Measurements from ENCODE around the gene ARHGAP40.

ARHGAP40 gene

DNA sequence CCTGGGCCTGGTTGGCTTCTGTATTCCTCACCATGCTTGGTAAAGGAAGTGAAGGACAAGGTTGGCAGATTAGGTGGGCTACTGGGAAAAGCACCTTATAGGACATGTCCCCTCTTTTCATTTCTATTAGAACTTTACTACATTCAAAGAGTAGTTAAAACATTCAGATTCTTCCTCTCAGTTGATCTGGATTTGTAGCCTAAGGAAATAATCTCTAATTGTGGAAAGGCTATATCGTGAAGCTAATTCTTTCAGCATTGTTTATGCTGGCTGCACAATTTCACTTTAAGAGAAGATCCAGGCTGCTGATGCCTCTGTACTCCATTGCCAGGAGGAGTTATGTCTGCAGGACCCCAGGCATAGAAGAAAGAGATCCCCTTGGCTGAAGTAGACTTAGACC, 58.8 kb downstream of the ARHGAP40 start:
- TF ChIP-seq MYC (IDR thresholded peaks at IDR 0.05; ENCODE audit: low read depth, low read length) (no peak), POLR2A (IDR thresholded peaks at IDR 0.05; ENCODE audit: extremely low read depth, insufficient read length) (no peak)
- TF ChIP-seq, protein P1, sequence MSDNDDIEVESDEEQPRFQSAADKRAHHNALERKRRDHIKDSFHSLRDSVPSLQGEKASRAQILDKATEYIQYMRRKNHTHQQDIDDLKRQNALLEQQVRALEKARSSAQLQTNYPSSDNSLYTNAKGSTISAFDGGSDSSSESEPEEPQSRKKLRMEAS (IDR thresholded peaks at IDR 0.05; ENCODE audit: low read depth, low read length): no peak
- TF ChIP-seq, protein P2, sequence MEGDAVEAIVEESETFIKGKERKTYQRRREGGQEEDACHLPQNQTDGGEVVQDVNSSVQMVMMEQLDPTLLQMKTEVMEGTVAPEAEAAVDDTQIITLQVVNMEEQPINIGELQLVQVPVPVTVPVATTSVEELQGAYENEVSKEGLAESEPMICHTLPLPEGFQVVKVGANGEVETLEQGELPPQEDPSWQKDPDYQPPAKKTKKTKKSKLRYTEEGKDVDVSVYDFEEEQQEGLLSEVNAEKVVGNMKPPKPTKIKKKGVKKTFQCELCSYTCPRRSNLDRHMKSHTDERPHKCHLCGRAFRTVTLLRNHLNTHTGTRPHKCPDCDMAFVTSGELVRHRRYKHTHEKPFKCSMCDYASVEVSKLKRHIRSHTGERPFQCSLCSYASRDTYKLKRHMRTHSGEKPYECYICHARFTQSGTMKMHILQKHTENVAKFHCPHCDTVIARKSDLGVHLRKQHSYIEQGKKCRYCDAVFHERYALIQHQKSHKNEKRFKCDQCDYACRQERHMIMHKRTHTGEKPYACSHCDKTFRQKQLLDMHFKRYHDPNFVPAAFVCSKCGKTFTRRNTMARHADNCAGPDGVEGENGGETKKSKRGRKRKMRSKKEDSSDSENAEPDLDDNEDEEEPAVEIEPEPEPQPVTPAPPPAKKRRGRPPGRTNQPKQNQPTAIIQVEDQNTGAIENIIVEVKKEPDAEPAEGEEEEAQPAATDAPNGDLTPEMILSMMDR (IDR thresholded peaks at IDR 0.05; ENCODE audit: low read depth, low read length): no peak
- no peak overlapping the region for H3K4me3 ChIP-seq (ENCODE audit: low read depth, low read length)
- no peak for DNase-seq (ENCODE audit: low read depth)

DNA sequence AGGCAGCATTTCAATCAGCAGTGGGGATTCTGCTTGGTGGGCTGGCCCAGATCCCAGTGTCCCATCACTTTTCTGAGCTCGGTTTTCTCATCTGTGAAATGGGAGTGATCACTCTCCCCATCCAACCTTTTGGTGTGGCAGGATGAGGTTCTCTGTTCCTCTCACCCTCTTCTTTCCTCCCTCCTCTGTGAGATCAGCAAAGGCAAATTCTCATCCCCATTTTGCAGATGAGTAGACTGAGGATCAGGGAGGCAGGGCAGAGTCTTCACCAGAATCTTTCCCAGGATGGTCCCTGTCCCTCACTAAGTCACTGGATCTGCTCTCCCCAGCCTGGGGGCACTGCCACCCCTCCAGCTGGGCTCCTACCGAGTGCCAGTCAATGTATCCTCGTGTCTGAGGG, 62.1 kb downstream of the ARHGAP40 start:
- H3K4me3 ChIP-seq (ENCODE audit: low read depth, low read length): no peak overlapping the region
- TF ChIP-seq POLR2A (IDR thresholded peaks at IDR 0.05; ENCODE audit: extremely low read depth, insufficient read length) (no peak), MYC (IDR thresholded peaks at IDR 0.05; ENCODE audit: low read depth, low read length) (no peak)
- TF ChIP-seq, protein P1 (IDR thresholded peaks at IDR 0.05; ENCODE audit: low read depth, low read length): no peak
- TF ChIP-seq, protein P2 (IDR thresholded peaks at IDR 0.05; ENCODE audit: low read depth, low read length): no peak
- DNase-seq (ENCODE audit: low read depth): no peak

DNA sequence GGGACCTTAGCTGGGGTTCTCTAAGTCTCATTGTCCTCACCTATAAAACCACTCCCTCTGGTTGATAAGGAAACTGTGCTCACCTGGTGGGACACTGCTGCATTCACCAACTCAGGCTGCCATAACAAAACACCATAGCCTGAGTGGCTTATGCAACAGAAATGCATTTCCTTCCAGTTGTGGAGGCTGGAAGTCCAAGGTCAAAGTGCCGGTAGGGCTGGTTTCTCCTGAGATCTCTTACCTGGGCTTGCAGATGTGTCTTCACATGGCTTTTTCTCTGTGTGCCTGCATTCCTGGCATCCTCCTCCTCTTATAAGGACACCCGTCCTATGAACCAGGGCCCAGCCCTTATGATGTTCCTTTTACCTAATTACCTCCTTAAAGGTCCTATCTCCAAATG, 62.7 kb downstream of the ARHGAP40 start:
- DNase-seq (ENCODE audit: low read depth): no peak
- TF ChIP-seq, protein P2 (IDR thresholded peaks at IDR 0.05; ENCODE audit: low read depth, low read length): no peak
- TF ChIP-seq POLR2A (IDR thresholded peaks at IDR 0.05; ENCODE audit: extremely low read depth, insufficient read length) (no peak), MYC (IDR thresholded peaks at IDR 0.05; ENCODE audit: low read depth, low read length) (no peak)
- TF ChIP-seq, protein P1 (IDR thresholded peaks at IDR 0.05; ENCODE audit: low read depth, low read length): no peak
- no peak overlapping the region for H3K4me3 ChIP-seq (ENCODE audit: low read depth, low read length)

DNA sequence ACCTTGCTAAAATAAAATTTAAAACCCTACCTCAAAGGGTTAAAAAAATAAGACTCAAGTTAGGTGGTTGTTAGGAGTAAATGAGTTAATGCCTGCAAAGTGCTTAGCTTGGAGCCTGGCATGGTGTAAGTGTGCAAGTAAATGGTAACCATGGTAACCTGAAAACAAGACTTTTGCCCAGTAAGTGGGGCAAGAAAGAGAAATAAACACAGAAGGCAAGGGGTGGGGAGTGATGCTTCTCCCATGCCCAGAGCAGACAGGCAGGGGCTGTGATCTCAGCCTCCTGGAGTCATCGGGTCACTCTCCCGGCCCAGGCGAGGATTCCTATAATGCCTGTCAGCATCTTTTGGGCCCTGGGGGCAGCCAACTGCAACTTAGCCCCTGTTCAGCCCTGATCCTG, 63.5 kb downstream of the ARHGAP40 start:
- DNase-seq (ENCODE audit: low read depth): no peak
- TF ChIP-seq, protein P1 (IDR thresholded peaks at IDR 0.05; ENCODE audit: low read depth, low read length): no peak
- TF ChIP-seq POLR2A (IDR thresholded peaks at IDR 0.05; ENCODE audit: extremely low read depth, insufficient read length): no peak
- TF ChIP-seq, protein P2 (IDR thresholded peaks at IDR 0.05; ENCODE audit: low read depth, low read length): no peak
- no peak overlapping the region for H3K4me3 ChIP-seq (ENCODE audit: low read depth, low read length)

DNA sequence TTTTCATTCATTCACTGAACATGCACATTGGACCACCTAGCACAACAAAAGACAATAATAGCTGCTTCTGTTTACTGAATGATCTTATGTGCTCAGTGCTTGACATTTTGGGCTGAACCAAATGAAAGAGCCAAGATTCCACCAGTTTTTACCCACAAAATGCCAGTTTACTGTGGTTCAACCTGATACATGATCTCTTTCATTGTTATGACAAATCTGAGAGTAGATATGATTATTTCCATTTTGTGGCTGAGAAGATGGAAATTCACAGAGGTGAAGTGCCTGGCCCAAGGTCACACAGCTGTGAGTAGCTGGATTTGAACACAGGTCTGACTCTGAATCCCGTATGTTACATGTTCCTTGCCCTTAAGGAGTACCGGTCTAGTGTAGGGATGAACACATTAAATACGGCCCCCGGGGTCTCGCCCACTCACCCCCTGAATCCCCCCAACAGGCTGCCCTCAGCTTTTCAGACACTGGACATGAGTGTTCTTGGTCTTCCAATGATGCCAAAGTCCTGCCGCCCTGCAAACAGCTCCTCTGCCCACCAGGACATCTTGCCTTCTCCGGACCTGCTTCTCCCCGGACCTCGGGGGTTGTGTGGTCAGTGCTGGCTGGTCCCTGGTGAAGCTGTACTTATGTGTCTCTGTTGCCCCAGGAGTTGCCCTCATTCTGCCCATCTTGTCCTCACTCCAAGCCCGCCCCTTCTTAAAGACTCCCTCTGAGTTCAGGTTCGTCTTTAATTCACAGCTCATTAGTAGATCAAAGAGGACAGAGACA, 64.1 kb downstream of the ARHGAP40 start:
- DNase-seq (ENCODE audit: low read depth): no peak
- TF ChIP-seq, protein P1 (IDR thresholded peaks at IDR 0.05; ENCODE audit: low read depth, low read length): no peak
- TF ChIP-seq, protein P2 (IDR thresholded peaks at IDR 0.05; ENCODE audit: low read depth, low read length): no peak
- TF ChIP-seq MYC (IDR thresholded peaks at IDR 0.05; ENCODE audit: low read depth, low read length): no peak
- no peak for TF ChIP-seq POLR2A (IDR thresholded peaks at IDR 0.05; ENCODE audit: extremely low read depth, insufficient read length)
- H3K4me3 ChIP-seq (ENCODE audit: low read depth, low read length): no peak overlapping the region

All from NB4 (cell line).